ENCODE data around the gene EPHB1. TPM values are rescaled to one million over a fixed set of nuclear protein-coding genes. Genes with fewer than 3 reads are reported as not detected.
A peak's percentile ranks its signal among the peaks of the same experiment; 100 is the strongest.

Gene EPHB1
- polyA plus RNA-seq, 3 donors: 0.06 to 0.55 TPM; not detected in 1

DNA sequence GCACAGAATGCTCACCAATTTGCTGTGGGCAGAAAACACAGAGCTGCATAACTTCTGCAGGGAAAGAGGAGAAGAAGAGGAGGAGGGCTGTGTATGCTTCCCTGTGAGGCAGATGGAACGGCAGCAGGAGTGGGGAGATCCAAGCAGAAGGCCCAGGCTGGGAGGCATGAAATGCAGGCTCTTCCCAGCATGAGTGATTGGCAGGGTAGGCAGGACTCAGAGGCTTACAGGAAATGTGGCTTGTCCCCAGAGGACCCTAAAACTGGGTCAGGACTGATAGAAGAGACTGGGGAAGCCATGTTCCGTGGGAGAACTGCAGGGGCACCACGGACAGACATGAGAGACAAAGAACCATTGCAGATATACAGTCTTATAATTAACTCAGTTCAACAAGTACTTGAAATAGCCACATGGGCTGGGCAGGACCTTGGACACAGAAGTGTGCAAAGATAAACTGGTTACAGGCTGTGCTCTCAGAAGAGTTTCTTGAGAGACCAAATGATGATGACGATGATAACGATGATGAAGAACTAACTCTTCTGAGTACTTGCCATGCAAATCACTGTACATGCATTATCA lies 286.9 kb downstream of the EPHB1 start:
- Mint-ChIP-seq H3K27me3 (ENCODE audit: low read depth in 3 of 3) (peaks cover 1 to 5% (median 3%) of the 10 kb centered on the region in 3 donors), H3K4me3 (no peak overlapping the region), H3K9me3 (peaks cover 0 to 6% (median 3%) of the 10 kb centered on the region in 7 donors), H3K4me1 (no peaks in the 10 kb centered on the region), H3K27ac (no peak overlapping the region), H3K36me3 (no peaks in the 10 kb centered on the region)
- 86% methylated on average over 2 of the region's 5 CpGs for WGBS (ENCODE audit: insufficient coverage)
- DNase-seq: no peak
- intact Hi-C loops (cut with micrococcal nuclease): no loop called here
- Histone ChIP-seq H4K20me1 (ENCODE audit: insufficient read depth, low read length) (no peaks in the 10 kb centered on the region), H3K79me2 (ENCODE audit: insufficient read depth, low read length) (no peaks in the 10 kb centered on the region), H3K9ac (ENCODE audit: insufficient read depth, low read length, poor library complexity, severe bottlenecking) (no peak overlapping the region), H3K4me2 (replicated peaks; ENCODE audit: extremely low read depth, low read length, poor library complexity, severe bottlenecking) (no peak overlapping the region), H3K27me3 (ENCODE audit: control insufficient read depth in 2 of 2, insufficient read depth in 2 of 2, low read length in 2 of 2) (no peaks in the 10 kb centered on the region), H2AFZ (ENCODE audit: insufficient read depth, low read depth, low read length, poor library complexity, severe bottlenecking) (no peak overlapping the region), H3K4me3 (replicated peaks in 1 of 3; ENCODE audit: low read depth in 2 of 3, low read length in 3 of 3) (no peak overlapping the region), H3K27ac (ENCODE audit: low read depth in 1 of 2, low read length in 2 of 2) (no peak overlapping the region), H3K4me1 (ENCODE audit: control insufficient read depth in 1 of 2, insufficient read depth in 2 of 2, low read length in 2 of 2) (no peaks in the 10 kb centered on the region), H3K36me3 (replicated peaks in 1 of 2; ENCODE audit: control insufficient read depth in 1 of 2, insufficient read depth in 2 of 2, low read length in 2 of 2) (no peaks in the 10 kb centered on the region), H3K9me3 (replicated peaks in 1 of 2; ENCODE audit: control insufficient read depth in 1 of 2, insufficient read depth in 1 of 2, low read length in 2 of 2) (no peaks in the 10 kb centered on the region)
- TF ChIP-seq, protein P1, sequence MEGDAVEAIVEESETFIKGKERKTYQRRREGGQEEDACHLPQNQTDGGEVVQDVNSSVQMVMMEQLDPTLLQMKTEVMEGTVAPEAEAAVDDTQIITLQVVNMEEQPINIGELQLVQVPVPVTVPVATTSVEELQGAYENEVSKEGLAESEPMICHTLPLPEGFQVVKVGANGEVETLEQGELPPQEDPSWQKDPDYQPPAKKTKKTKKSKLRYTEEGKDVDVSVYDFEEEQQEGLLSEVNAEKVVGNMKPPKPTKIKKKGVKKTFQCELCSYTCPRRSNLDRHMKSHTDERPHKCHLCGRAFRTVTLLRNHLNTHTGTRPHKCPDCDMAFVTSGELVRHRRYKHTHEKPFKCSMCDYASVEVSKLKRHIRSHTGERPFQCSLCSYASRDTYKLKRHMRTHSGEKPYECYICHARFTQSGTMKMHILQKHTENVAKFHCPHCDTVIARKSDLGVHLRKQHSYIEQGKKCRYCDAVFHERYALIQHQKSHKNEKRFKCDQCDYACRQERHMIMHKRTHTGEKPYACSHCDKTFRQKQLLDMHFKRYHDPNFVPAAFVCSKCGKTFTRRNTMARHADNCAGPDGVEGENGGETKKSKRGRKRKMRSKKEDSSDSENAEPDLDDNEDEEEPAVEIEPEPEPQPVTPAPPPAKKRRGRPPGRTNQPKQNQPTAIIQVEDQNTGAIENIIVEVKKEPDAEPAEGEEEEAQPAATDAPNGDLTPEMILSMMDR (IDR thresholded peaks at IDR 0.05): no peak

DNA sequence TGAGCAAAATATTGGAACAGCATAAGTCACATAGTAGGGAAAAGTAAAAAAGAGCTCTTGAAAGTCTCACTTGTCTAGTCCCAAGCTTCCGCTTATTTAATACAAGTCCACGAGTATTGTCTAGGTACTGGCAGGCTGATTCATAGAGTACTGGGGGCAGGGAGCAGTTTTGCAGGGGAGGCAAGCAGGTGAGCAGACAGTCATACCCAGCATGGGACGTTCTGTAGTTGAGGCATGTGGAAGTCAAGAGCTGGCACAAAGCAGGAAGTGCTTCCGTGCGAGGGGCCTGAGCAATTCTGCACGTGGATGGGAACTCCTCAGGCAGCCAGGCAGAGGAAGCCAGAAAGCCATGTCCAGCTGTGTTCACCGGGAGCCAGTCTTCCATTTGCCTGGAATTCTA lies 287.6 kb downstream of the EPHB1 start:
- no peaks in the 10 kb centered on the region for H3K9me3 ChIP-seq (replicated peaks in 1 of 2; ENCODE audit: control insufficient read depth in 1 of 2, insufficient read depth in 1 of 2, low read length in 2 of 2)
- H3K9ac ChIP-seq (ENCODE audit: insufficient read depth, low read length, poor library complexity, severe bottlenecking): no peak overlapping the region
- H3K4me1 ChIP-seq (ENCODE audit: control insufficient read depth in 1 of 2, insufficient read depth in 2 of 2, low read length in 2 of 2): no peaks in the 10 kb centered on the region
- Mint-ChIP-seq H3K4me1 (no peaks in the 10 kb centered on the region), H3K27ac (peak overlapping the region in 1 of 7 donors; percentile 6), H3K36me3 (no peaks in the 10 kb centered on the region), H3K4me3 (no peak overlapping the region), H3K27me3 (ENCODE audit: low read depth in 3 of 3) (peaks cover 1 to 5% (median 3%) of the 10 kb centered on the region in 3 donors), H3K9me3 (peaks cover 0 to 6% (median 2%) of the 10 kb centered on the region in 7 donors)
- H3K4me2 ChIP-seq (replicated peaks; ENCODE audit: extremely low read depth, low read length, poor library complexity, severe bottlenecking): no peak overlapping the region
- no peaks in the 10 kb centered on the region for H3K27me3 ChIP-seq (ENCODE audit: control insufficient read depth in 2 of 2, insufficient read depth in 2 of 2, low read length in 2 of 2)
- H3K4me3 ChIP-seq (replicated peaks in 1 of 3; ENCODE audit: low read depth in 2 of 3, low read length in 3 of 3): no peak overlapping the region
- DNase-seq: no peak
- H3K27ac ChIP-seq (ENCODE audit: low read depth in 1 of 2, low read length in 2 of 2): no peak overlapping the region
- H4K20me1 ChIP-seq (ENCODE audit: insufficient read depth, low read length): no peaks in the 10 kb centered on the region
- intact Hi-C loops (cut with micrococcal nuclease): no loop called here
- H3K79me2 ChIP-seq (ENCODE audit: insufficient read depth, low read length): no peaks in the 10 kb centered on the region
- H3K36me3 ChIP-seq (replicated peaks in 1 of 2; ENCODE audit: control insufficient read depth in 1 of 2, insufficient read depth in 2 of 2, low read length in 2 of 2): no peaks in the 10 kb centered on the region
- TF ChIP-seq, protein P1 (IDR thresholded peaks at IDR 0.05): no peak
- no peak overlapping the region for H2AFZ ChIP-seq (ENCODE audit: insufficient read depth, low read depth, low read length, poor library complexity, severe bottlenecking)
- 72% methylated on average over 7 of the region's 7 CpGs for WGBS (ENCODE audit: insufficient coverage)
